Measurements from ENCODE around the gene YIPF4.
"Not testable (repeated sequence)": the region's sequence is repeated elsewhere in the genome, so short reads cannot be mapped to it uniquely, and the experiment has no call there.

YIPF4 gene

DNA sequence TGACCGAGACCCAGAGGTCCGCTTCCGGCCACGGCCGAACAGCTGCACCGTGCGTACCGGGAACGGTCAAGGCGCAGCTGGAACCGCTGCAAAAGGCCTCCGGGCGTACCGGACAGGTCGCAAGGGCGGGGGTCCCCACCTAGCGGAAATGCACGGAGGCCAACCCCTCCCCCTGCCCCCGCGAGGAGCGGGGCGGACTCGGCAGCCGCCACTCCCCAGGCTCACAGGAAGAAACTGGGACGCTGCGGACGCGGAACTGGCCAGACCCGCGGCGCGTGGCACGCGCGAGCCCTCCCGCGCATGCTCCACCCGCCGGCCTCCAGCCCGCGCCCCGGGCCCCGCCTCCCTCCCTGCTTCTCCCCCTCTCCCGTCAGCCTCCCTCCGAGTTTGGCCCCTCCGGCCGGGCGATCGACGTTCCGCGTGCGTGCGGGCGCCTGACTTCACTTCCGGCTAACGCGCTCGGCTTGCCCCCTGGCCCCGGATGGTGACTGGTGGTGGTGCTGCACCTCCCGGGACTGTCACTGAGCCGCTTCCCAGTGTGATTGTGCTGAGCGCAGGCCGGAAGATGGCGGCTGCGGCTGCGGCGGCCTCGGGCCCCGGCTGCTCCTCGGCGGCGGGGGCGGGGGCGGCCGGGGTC lies 79.1 kb downstream of the YIPF4 start, which contains the start of gene BIRC6:
TSS of gene BIRC6 (plus strand) at position 343 of the 637 bp plus-strand sequence. CDS start at position 482, 139 bp downstream.
- in situ Hi-C loops (cut with MboI; ENCODE audit: low pct_unique_long_range_greater_than_20kb, low sequenced_read_pairs, unreplicated experiment): no loop called here
- TF ChIP-seq, protein P1, sequence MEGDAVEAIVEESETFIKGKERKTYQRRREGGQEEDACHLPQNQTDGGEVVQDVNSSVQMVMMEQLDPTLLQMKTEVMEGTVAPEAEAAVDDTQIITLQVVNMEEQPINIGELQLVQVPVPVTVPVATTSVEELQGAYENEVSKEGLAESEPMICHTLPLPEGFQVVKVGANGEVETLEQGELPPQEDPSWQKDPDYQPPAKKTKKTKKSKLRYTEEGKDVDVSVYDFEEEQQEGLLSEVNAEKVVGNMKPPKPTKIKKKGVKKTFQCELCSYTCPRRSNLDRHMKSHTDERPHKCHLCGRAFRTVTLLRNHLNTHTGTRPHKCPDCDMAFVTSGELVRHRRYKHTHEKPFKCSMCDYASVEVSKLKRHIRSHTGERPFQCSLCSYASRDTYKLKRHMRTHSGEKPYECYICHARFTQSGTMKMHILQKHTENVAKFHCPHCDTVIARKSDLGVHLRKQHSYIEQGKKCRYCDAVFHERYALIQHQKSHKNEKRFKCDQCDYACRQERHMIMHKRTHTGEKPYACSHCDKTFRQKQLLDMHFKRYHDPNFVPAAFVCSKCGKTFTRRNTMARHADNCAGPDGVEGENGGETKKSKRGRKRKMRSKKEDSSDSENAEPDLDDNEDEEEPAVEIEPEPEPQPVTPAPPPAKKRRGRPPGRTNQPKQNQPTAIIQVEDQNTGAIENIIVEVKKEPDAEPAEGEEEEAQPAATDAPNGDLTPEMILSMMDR (IDR thresholded peaks at IDR 0.05; ENCODE audit: extremely low read depth, insufficient read depth, missing control alignments): no peak
- peak; percentile 99 for DNase-seq (ENCODE audit: low spot score)

DNA sequence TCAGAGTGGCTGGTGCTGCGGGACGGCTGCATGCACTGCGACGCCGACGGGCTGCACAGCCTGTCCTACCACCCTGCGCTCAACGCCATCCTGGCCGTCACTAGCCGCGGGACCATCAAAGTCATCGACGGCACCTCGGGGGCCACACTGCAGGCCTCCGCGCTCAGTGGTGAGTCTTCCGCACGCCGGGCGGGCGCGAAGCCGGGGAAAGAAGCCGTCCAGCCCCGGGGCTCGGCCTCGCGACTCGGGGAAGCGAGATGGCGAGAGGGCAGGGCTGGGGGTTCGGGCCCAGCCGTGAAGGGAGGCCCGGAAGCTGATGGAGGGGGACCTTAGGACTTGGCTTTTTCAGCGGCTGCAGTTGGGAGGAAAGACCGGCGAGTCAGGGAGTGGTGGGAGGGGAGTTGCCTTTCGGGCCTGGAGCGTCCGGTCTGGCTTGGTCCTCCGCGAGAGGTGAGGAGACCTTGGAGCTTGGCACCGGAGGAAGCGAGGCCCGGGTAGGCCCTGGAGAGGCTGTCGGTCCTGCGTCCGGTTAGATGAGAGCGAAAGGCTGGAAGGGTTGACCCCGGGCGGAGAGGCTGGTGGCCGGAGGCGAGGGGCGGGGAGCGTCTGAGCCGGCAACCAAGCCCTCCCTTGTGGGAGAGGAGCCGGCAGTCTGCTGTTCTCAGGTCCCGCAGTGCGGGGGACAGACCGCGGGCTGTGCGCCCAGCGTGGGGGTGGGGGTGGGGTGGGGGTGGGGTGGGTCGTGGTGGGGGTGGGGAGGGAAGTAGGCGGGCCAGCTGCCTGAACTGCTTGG lies 79.8 kb downstream of the YIPF4 start:
- in situ Hi-C loops (cut with MboI; ENCODE audit: low pct_unique_long_range_greater_than_20kb, low sequenced_read_pairs, unreplicated experiment): no loop called here
- DNase-seq (ENCODE audit: low spot score): peak; percentile 52
- TF ChIP-seq, protein P1 (IDR thresholded peaks at IDR 0.05; ENCODE audit: extremely low read depth, insufficient read depth, missing control alignments): no peak

DNA sequence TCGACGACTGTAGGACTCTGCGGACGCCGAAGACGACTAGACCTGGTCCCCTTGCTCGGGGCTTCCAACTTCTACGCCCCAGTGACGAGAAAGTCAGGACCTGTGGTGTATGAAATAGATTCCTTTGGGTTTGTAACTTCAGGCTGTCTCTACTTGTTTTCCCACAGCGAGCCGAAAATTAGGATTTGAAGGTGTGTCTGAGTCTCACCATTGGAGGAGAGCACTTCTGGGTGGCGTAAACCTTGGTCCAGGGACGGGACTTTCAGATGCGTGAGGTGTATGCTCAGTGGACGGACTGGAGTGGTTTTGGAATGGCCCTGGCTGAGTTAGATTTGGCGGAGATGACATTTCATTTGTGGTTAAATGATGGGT lies 80.4 kb downstream of the YIPF4 start:
- in situ Hi-C loops (cut with MboI; ENCODE audit: low pct_unique_long_range_greater_than_20kb, low sequenced_read_pairs, unreplicated experiment): no loop called here

DNA sequence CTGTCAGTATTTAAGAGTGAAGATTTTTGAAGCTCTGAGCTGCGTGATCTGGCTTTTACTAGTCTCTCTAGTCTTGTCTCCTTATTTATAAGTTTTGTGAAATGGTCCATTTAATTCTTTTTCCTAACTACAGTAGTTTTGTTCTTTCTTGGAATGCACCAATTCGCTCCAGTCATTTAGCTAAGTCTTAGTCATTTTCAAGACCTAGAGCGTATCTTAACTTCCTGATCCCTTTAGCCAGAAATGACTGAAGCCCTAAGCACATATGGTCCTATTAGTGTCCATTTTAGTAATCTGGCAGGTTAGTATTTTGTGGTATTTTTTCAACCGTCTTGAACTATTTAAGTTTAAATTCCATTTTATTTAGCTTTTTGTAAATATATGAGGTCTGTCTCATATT lies 82.7 kb downstream of the YIPF4 start:
- TF ChIP-seq, protein P1 (IDR thresholded peaks at IDR 0.05; ENCODE audit: extremely low read depth, insufficient read depth, missing control alignments): no peak
- no peak for DNase-seq (ENCODE audit: low spot score)
- in situ Hi-C loops (cut with MboI; ENCODE audit: low pct_unique_long_range_greater_than_20kb, low sequenced_read_pairs, unreplicated experiment): no loop called here

More for the DNA sequence above, 80.4 kb downstream of the YIPF4 start:
- TF ChIP-seq, protein P1 (IDR thresholded peaks at IDR 0.05; ENCODE audit: extremely low read depth, insufficient read depth, missing control alignments): no peak
- no peak for DNase-seq (ENCODE audit: low spot score)

DNA sequence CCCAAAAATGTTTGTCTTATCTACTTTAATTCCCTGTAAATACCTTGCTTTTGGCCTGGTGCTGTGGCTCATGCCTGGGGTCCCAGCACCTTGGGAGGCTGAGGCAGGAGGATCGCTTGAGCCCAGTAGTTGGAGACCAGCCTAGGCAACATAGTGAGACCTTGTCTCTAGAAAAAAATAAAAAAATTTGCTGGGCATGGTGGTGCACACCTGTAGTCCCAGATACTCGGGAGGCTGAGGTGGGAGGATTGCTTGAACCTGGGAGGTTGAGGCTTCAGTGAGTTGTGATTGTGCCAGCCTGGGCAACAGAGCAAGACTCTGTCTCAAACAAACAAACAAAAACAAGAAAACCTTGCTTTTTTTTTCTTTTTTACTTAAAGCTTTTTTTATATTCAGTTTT lies 85.3 kb downstream of the YIPF4 start:
- in situ Hi-C loops (cut with MboI; ENCODE audit: low pct_unique_long_range_greater_than_20kb, low sequenced_read_pairs, unreplicated experiment); DNase-seq (ENCODE audit: low spot score): not testable (repeated sequence)

DNA sequence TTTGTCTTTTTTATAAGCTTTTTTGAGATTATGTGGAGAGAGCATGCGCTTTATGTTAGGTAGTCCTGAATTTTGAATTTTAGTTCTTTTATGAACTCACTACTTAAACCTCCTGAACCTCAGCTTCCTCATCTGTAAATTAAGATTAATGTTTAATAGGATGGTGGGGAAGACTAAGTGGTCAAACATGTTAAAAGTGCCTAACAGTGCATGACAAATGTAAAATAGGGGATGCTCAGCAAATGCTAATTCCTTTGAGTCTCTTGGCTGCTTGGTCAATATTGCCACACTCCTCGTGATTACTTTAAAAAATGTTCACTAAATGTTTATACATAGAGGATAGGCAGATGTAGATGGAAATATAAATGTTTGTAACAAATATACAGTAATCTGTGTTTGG lies 85.9 kb downstream of the YIPF4 start:
- peak; percentile 34 for DNase-seq (ENCODE audit: low spot score)
- in situ Hi-C loops (cut with MboI; ENCODE audit: low pct_unique_long_range_greater_than_20kb, low sequenced_read_pairs, unreplicated experiment): no loop called here
- TF ChIP-seq, protein P1 (IDR thresholded peaks at IDR 0.05; ENCODE audit: extremely low read depth, insufficient read depth, missing control alignments): no peak

DNA sequence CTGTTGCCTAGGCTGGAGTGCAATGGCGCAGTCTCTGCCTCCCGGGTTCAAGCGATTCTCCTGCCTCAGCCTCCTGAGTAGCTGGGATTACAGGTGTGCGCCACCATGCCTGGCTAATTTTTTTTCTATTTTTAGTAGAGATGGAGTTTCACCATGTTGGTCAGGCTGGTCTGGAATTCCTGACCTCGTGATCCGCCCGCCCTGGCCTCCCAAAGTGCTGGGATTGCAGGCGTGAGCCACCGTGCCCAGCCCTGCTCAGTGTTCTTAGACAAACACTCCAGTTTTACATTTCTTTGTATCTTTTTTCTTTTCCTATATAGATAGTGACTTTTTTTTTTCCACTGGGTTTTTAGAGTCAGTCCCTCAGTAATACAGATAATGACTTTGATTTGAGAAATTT lies 86.6 kb downstream of the YIPF4 start:
- in situ Hi-C loops (cut with MboI; ENCODE audit: low pct_unique_long_range_greater_than_20kb, low sequenced_read_pairs, unreplicated experiment); DNase-seq (ENCODE audit: low spot score): not testable (repeated sequence)

DNA sequence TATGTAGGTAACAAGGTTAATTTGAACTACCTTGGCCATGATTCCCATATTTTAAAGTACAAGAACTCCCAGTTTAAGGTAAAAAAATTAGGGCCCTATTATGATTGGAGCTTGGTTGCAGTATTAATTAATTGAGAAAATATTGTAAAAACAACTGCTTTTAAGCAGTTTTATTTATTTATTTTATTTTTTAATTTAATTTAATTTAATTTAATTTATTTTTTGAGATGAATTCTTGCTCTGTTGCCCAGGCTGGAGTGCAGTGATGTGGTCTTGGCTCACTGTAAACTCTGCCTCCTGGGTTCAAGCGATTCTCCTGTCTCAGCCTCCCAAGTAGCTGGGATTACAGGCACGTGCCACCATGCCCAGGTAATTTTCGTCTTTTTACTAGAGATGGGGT lies 88.0 kb downstream of the YIPF4 start:
- DNase-seq (ENCODE audit: low spot score); in situ Hi-C loops (cut with MboI; ENCODE audit: low pct_unique_long_range_greater_than_20kb, low sequenced_read_pairs, unreplicated experiment): not testable (repeated sequence)
